MCF 10A (cell line): ENCODE data around the gene APLF. TPM values are rescaled to one million over a fixed set of nuclear protein-coding genes. Genes with fewer than 3 reads are reported as not detected.

Experiments
- BruUV-seq: library from RNA; stranded (reverse); fragments of 400-500 nt; replicated peaks from 2 replicates; lab custom pipeline; 2021; lab: Mats Ljungman, UMichigan
- CTCF ChIA-PET: fragments of 300-600 bp; sonication (Branson Sonifier 250); formaldehyde crosslinking; extraction: SDS; loops from one replicate; lab custom pipeline; 2021; ENCODE audit warnings: antibody characterized with exemption, inconsistent platforms; lab: Yijun Ruan, JAX
- POLR2A ChIA-PET: fragments of 300-600, 350-650 bp; sonication (Branson Sonifier 250); formaldehyde crosslinking; extraction: SDS; loops from one replicate; lab custom pipeline; 2020; ENCODE audit warnings: antibody characterized with exemption, inconsistent platforms; lab: Yijun Ruan, JAX
- DNase-seq: peaks from one replicate; pipeline ENCODE4 v3.0.0-alpha.2; 2018; ENCODE audit not compliant: unreplicated experiment
- H3K27ac Mint-ChIP-seq: one replicate; pipeline ENCODE4 v1.8.0; 2022; ENCODE audit warnings: mild to moderate bottlenecking, low read depth, mixed read lengths; ENCODE audit not compliant: unreplicated experiment
- H3K27me3 Mint-ChIP-seq: one replicate; pipeline ENCODE4 v1.8.0; 2022; ENCODE audit warnings: mixed read lengths; ENCODE audit not compliant: insufficient read depth, unreplicated experiment
- H3K36me3 Mint-ChIP-seq: one replicate; pipeline ENCODE4 v1.8.0; 2022; ENCODE audit warnings: mild to moderate bottlenecking, moderate library complexity, mixed read lengths; ENCODE audit not compliant: insufficient read depth, unreplicated experiment
- H3K4me1 Mint-ChIP-seq: one replicate; pipeline ENCODE4 v1.8.0; 2022; ENCODE audit warnings: mixed read lengths; ENCODE audit not compliant: insufficient read depth, unreplicated experiment
- H3K4me3 Mint-ChIP-seq: one replicate; pipeline ENCODE4 v1.8.0; 2022; ENCODE audit warnings: mild to moderate bottlenecking, moderate library complexity, mixed read lengths; ENCODE audit not compliant: unreplicated experiment
- H3K9me3 Mint-ChIP-seq: one replicate; pipeline ENCODE4 v1.8.0; 2022; ENCODE audit warnings: mixed read lengths; ENCODE audit not compliant: unreplicated experiment
- intact Hi-C: fragments of 100-400 bp; cut with micrococcal nuclease; formaldehyde crosslinking; loops from 2 replicates; pipeline ENCODE4 v1.14.1; 2022
- total RNA-seq: library from RNA; stranded (reverse); gene quantifications from 2 replicates; pipeline ENCODE4 v1.2.3, GENCODE V29; 2022
- TF ChIP-seq, protein P1 (sequence below): fragments of 200-600 bp; IDR thresholded peaks from one replicate; pipeline ENCODE4 v1.8.0; 2022; ENCODE audit warnings: antibody characterized with exemption, mild to moderate bottlenecking; ENCODE audit not compliant: unreplicated experiment

The APLF gene
- total RNA-seq, 1 experiment from 2014 or later: 4.0 TPM

DNA sequence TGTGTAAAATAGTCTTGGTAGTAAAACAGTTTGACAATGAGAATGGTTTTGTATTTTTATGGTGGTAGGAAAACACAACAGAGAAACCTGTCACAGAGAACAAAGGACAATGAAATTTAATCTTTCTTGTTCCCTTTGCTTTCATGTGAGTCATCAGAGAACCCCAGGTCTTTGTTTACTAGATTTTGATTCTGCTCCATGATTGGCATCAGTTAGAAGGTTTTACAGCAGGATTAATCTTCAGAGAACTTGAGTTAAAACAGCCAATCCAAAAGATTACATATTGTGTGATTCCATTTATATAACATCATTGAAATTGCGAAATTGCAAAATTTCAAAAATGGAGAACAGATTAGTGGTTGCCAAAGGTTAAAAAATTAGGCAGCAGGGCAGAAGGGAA is 2.5 kb downstream of the APLF start:
- H3K27me3 Mint-ChIP-seq: no peaks in the 10 kb centered on the region
- peaks cover 6% of the 10 kb centered on the region for H3K36me3 Mint-ChIP-seq
- H3K4me1 Mint-ChIP-seq: peaks cover 24% of the 10 kb centered on the region
- H3K27ac Mint-ChIP-seq: peak overlapping the region; percentile 43
- ChIA-PET CTCF (interaction anchor here (1.3 kb wide), 1 partner anchor 246 kb away, joined by 4 read pairs; no protein-coding TSS in a partner anchor), POLR2A (interaction anchor here (1.1 kb wide), 1 partner anchor 246 kb away, joined by 3 read pairs; no protein-coding TSS in a partner anchor)
- peak; percentile 22 for DNase-seq
- TF ChIP-seq, protein P1, sequence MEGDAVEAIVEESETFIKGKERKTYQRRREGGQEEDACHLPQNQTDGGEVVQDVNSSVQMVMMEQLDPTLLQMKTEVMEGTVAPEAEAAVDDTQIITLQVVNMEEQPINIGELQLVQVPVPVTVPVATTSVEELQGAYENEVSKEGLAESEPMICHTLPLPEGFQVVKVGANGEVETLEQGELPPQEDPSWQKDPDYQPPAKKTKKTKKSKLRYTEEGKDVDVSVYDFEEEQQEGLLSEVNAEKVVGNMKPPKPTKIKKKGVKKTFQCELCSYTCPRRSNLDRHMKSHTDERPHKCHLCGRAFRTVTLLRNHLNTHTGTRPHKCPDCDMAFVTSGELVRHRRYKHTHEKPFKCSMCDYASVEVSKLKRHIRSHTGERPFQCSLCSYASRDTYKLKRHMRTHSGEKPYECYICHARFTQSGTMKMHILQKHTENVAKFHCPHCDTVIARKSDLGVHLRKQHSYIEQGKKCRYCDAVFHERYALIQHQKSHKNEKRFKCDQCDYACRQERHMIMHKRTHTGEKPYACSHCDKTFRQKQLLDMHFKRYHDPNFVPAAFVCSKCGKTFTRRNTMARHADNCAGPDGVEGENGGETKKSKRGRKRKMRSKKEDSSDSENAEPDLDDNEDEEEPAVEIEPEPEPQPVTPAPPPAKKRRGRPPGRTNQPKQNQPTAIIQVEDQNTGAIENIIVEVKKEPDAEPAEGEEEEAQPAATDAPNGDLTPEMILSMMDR: no peak
- no TSS peak for BruUV-seq
- intact Hi-C loops: loop anchor here (5.0 to 10.0 kb wide), 3 partner anchors 177 to 357 kb away; no protein-coding TSS in a partner anchor
- no peak overlapping the region for H3K4me3 Mint-ChIP-seq
- H3K9me3 Mint-ChIP-seq: no peaks in the 10 kb centered on the region

DNA sequence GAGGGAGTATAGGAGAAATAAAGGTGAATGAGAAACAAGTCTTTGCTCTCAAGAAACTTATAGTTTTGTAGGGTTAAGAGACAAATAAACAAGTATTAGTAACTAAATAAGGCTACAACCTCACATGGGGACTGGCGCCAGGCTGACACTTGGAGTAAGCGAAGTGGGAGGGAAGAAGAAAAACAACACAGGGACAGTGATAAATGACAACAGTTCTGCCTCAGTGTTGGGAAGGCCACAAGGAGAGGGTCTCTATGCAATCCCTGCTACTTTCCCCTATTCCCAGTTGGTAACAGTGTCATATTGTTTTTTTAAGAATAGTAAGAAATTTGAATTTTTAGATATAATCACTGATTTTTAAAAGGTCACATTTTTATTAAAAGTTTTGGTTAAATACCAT is 4.0 kb downstream of the APLF start:
- CTCF ChIA-PET: no interaction called here
- no peaks in the 10 kb centered on the region for H3K9me3 Mint-ChIP-seq
- no TSS peak for BruUV-seq
- H3K36me3 Mint-ChIP-seq: peaks cover 6% of the 10 kb centered on the region
- no peak overlapping the region for H3K4me3 Mint-ChIP-seq
- intact Hi-C loops: no loop called here
- H3K4me1 Mint-ChIP-seq: peaks cover 19% of the 10 kb centered on the region
- H3K27me3 Mint-ChIP-seq: no peaks in the 10 kb centered on the region
- POLR2A ChIA-PET: interaction anchor here (0.6 kb wide), 1 partner anchor 710 kb away, joined by 3 read pairs; no protein-coding TSS in a partner anchor
- H3K27ac Mint-ChIP-seq: no peak overlapping the region
- TF ChIP-seq, protein P1: no peak
- no peak for DNase-seq

DNA sequence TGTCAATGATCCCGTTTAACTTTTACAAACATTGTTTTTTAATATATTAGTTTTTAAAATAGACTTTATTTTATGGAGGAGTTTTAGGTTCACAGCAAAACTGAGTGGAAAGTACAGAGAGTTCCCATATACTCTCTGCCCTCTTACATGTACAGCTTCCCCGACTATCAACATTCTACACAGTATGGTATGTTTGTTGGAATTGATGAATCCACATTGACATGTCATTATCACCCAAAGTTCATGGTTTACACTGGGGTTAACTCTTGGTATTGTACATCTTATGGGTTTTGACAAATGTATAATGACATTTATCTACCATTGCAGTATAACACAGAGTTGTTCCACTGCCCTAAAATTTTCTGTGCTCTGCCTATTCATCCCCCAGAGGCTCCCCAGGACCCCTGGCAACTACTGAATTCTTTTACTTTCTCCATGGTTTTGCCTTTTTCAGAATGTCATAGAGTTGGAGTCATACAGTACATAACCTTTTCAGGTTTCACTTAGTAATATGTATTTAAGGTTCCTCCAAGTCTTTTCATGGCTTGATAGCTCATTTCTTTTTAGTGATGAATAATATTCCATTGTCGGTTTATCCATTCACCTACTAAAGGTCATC is 5.5 kb downstream of the APLF start:
- intact Hi-C loops: no loop called here
- Mint-ChIP-seq H3K27ac (no peak overlapping the region), H3K9me3 (no peaks in the 10 kb centered on the region), H3K4me1 (peaks cover 19% of the 10 kb centered on the region), H3K4me3 (no peak overlapping the region), H3K36me3 (peaks cover 6% of the 10 kb centered on the region), H3K27me3 (no peaks in the 10 kb centered on the region)
- POLR2A ChIA-PET: interaction anchor here (1.1 kb wide), 1 partner anchor 15 kb away, joined by 3 read pairs; no protein-coding TSS in a partner anchor
- BruUV-seq: no TSS peak
- TF ChIP-seq, protein P1: no peak
- CTCF ChIA-PET: interaction anchor here (0.7 to 2.8 kb wide), 3 partner anchors 9 to 237 kb away, joined by 3 to 6 read pairs (median 4); no protein-coding TSS in a partner anchor
- no peak for DNase-seq

DNA sequence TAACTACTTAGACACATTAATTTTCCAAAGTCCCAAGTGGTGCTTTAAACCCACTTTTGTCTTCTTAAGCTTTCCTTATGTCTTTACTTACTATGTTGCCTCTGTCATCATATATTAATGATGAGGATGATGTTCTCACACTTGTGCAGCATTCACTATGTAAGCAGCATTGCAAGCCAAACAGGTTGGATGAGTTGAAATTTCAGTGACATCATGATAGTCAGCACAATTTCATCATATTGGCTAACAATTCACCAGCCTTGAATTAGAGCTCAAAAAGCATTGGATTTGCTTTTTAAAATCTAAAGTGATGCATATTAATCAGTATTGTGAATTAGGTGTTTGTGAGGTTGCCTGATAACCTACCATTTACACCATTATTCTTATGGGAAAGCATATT is 7.7 kb downstream of the APLF start:
- ChIA-PET POLR2A (interaction anchor here (0.5 to 1.0 kb wide), 3 partner anchors 9 to 1003 kb away, joined by 3 read pairs; no protein-coding TSS in a partner anchor), CTCF (interaction anchor here (0.6 to 0.7 kb wide), 2 partner anchors 234 to 434 kb away, joined by 3 read pairs; no protein-coding TSS in a partner anchor)
- H3K9me3 Mint-ChIP-seq: no peaks in the 10 kb centered on the region
- H3K27me3 Mint-ChIP-seq: no peaks in the 10 kb centered on the region
- TF ChIP-seq, protein P1: no peak
- H3K4me1 Mint-ChIP-seq: peaks cover 3% of the 10 kb centered on the region
- intact Hi-C loops: no loop called here
- no peak overlapping the region for H3K27ac Mint-ChIP-seq
- peaks cover 6% of the 10 kb centered on the region for H3K36me3 Mint-ChIP-seq
- no TSS peak for BruUV-seq
- H3K4me3 Mint-ChIP-seq: no peak overlapping the region
- no peak for DNase-seq
